ENCODE results near the gene GRPEL1.
A peak's percentile ranks its signal among the peaks of the same experiment; 100 is the strongest.

- no peak for TF ChIP-seq CTCF (IDR thresholded peaks at IDR 0.05)
- TF ChIP-seq POLR2A (IDR thresholded peaks at IDR 0.05) = peak in 1 of 4 donors; percentile 38
- TF ChIP-seq POLR2AphosphoS5 (IDR thresholded peaks at IDR 0.05) = peak in 1 of 3 donors; percentile 2
- no peak for TF ChIP-seq EP300 (IDR thresholded peaks at IDR 0.05)
Measured at GRCh38 chr4:7068279-7068842, 497 bp upstream of the GRPEL1 start.
